Bone marrow (tissue), 2 donors: ENCODE measurements around the gene SH3BP4.

ENCODE experiments used
- DNase-seq, 2 donors: peaks; one replicate each; lab custom pipeline; 2025; lab: John Stamatoyannopoulos, UW

Gene SH3BP4

GRCh38 chr2:234982096-234982834, 30.4 kb downstream of the SH3BP4 start:
- DNase-seq, result no peak

- no peak for DNase-seq
These were observed 31.4 kb downstream of the SH3BP4 start for GRCh38 chr2:234983011-234983726.

GRCh38 chr2:234985608-234986245, 33.9 kb downstream of the SH3BP4 start:
- no peak for DNase-seq

GRCh38 chr2:234986390-234986789, 34.6 kb downstream of the SH3BP4 start:
- no peak for DNase-seq

- no peak for DNase-seq
These were observed 35.3 kb downstream of the SH3BP4 start for GRCh38 chr2:234986876-234987720.

GRCh38 chr2:234987754-234988153, 35.9 kb downstream of the SH3BP4 start:
- no peak for DNase-seq

- DNase-seq, result no peak
These were observed 36.7 kb downstream of the SH3BP4 start for GRCh38 chr2:234988491-234988890.

- no peak for DNase-seq
These were observed 37.4 kb downstream of the SH3BP4 start for GRCh38 chr2:234989183-234989701.

GRCh38 chr2:234990300-234990699, 38.5 kb downstream of the SH3BP4 start:
- no peak for DNase-seq

- DNase-seq, result no peak
These were observed 39.5 kb downstream of the SH3BP4 start for GRCh38 chr2:234991290-234991689.

GRCh38 chr2:234991793-234992192, 40.0 kb downstream of the SH3BP4 start:
- no peak for DNase-seq

- DNase-seq, result no peak
These were observed 40.4 kb downstream of the SH3BP4 start for GRCh38 chr2:234992196-234992595.

GRCh38 chr2:234992624-234993349, 41.0 kb downstream of the SH3BP4 start:
- no peak for DNase-seq

GRCh38 chr2:234993541-234993981, 41.7 kb downstream of the SH3BP4 start:
- DNase-seq, result no peak

- no peak for DNase-seq
These were observed 42.9 kb downstream of the SH3BP4 start for GRCh38 chr2:234994438-234995321.

GRCh38 chr2:234995332-234996068, 43.7 kb downstream of the SH3BP4 start:
- no peak for DNase-seq

- no peak for DNase-seq
These were observed 44.5 kb downstream of the SH3BP4 start for GRCh38 chr2:234996069-234996940.

- no peak for DNase-seq
These were observed 45.1 kb downstream of the SH3BP4 start for GRCh38 chr2:234996941-234997270.

- DNase-seq, result no peak
These were observed 45.6 kb downstream of the SH3BP4 start for GRCh38 chr2:234997389-234997788.
